ENCODE measurements around the gene CNIH3.
A peak's percentile ranks its signal among the peaks of the same experiment; 100 is the strongest.

The CNIH3 gene

DNA sequence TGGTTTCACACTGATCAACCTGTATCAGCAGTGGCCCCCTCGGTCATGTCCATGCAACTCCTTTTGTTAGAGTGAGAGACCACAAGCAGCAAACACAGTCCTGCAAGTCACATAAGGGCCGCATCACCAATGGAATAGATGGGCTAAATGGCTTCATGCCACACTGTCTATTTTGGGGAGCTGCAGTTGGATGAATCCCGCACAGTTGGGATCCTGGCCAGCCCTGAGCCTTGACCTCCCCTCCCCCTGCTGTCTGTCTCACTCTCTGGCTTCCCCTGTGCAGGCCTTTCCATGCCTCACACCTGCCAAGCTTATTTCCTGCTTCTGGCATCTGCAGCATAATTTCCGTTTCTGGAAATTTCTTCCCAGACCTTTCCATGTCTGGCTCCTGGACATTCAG, 57.0 kb downstream of the CNIH3 start:
- H3K9me3 Mint-ChIP-seq, result no peaks in the 10 kb centered on the region
- H3K27ac Mint-ChIP-seq, result no peak overlapping the region
- TF ChIP-seq, protein P1, sequence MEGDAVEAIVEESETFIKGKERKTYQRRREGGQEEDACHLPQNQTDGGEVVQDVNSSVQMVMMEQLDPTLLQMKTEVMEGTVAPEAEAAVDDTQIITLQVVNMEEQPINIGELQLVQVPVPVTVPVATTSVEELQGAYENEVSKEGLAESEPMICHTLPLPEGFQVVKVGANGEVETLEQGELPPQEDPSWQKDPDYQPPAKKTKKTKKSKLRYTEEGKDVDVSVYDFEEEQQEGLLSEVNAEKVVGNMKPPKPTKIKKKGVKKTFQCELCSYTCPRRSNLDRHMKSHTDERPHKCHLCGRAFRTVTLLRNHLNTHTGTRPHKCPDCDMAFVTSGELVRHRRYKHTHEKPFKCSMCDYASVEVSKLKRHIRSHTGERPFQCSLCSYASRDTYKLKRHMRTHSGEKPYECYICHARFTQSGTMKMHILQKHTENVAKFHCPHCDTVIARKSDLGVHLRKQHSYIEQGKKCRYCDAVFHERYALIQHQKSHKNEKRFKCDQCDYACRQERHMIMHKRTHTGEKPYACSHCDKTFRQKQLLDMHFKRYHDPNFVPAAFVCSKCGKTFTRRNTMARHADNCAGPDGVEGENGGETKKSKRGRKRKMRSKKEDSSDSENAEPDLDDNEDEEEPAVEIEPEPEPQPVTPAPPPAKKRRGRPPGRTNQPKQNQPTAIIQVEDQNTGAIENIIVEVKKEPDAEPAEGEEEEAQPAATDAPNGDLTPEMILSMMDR (IDR thresholded peaks at IDR 0.05; ENCODE audit: unreplicated experiment in 3 of 3), result no peak
- H3K4me3 Mint-ChIP-seq, result no peak overlapping the region
- no peaks in the 10 kb centered on the region for H3K36me3 Mint-ChIP-seq (ENCODE audit: low read depth)
- H3K27me3 Mint-ChIP-seq (ENCODE audit: low read depth), result no peaks in the 10 kb centered on the region
- H3K4me1 Mint-ChIP-seq, result peaks cover 47% of the 10 kb centered on the region

DNA sequence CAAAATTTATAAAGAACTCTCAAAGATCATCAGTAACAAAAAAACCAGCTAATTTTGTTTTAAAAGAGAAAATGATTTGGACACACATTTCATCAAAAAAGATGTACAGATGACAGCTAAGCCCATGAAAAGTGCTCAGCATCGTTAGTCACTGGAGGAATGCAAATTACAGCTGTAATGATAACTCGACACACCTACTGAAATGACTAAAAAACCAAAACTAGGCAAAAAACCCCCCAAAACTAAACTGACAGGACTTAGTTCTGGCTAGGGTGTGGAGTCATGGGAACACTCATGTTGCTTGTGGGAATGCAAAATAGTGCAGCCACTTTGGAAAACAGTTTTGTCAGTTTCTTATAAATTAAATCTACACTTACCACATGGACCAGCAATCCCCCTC, 59.5 kb downstream of the CNIH3 start:
- Mint-ChIP-seq H3K27me3 (ENCODE audit: low read depth) (peaks cover 7% of the 10 kb centered on the region), H3K9me3 (no peaks in the 10 kb centered on the region), H3K27ac (no peak overlapping the region), H3K4me3 (no peak overlapping the region), H3K36me3 (ENCODE audit: low read depth) (no peaks in the 10 kb centered on the region), H3K4me1 (peaks cover 57% of the 10 kb centered on the region)
- TF ChIP-seq, protein P1 (IDR thresholded peaks at IDR 0.05; ENCODE audit: unreplicated experiment in 3 of 3), result no peak

DNA sequence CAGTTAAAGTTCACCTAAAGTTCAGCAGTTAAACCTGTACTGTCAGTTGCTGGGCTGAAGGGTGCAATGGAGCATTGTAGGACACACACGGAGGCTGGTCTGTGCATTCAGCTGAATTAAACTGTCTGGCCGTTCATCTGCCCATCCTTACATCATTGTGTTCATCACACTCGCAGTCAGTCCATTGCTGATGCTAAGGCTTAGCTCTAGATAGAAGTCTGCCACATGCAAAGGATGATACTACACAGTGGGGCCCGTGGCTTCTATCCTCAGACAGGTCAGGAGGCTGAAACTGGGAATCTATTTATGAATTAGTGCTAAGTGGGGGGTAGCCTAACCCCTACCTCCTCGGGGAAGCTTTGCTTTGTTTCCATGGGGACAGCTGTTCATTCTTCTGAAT, 60.4 kb downstream of the CNIH3 start:
- H3K4me1 Mint-ChIP-seq, result peaks cover 57% of the 10 kb centered on the region
- peak overlapping the region in 2 of 3 experiments; percentile 20 to 28 for H3K27ac Mint-ChIP-seq
- no peak overlapping the region for H3K4me3 Mint-ChIP-seq
- no peaks in the 10 kb centered on the region for H3K9me3 Mint-ChIP-seq
- no peaks in the 10 kb centered on the region for H3K36me3 Mint-ChIP-seq (ENCODE audit: low read depth)
- H3K27me3 Mint-ChIP-seq (ENCODE audit: low read depth), result peaks cover 7% of the 10 kb centered on the region
- TF ChIP-seq, protein P1 (IDR thresholded peaks at IDR 0.05; ENCODE audit: unreplicated experiment in 3 of 3), result no peak

DNA sequence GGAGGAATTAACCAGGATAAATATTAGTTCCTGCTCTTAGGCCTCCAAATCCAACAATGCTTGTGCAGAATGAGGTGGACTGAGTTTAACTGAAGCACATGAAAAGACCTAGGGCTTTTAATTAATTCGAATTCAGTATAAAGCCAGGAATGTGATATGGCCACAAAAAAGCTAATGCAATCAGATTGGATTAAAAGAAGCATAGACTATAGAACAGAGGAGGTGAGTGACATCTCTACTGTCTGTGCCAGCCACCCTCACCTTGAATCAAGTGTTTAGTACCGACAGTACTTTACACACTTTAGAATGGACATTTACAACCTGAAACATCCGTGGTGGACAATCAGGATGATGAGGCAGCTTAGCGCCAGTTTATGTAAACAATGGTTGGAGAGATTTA, 62.1 kb downstream of the CNIH3 start:
- H3K27ac Mint-ChIP-seq, result no peak overlapping the region
- H3K27me3 Mint-ChIP-seq (ENCODE audit: low read depth), result peaks cover 10% of the 10 kb centered on the region
- H3K36me3 Mint-ChIP-seq (ENCODE audit: low read depth), result no peaks in the 10 kb centered on the region
- TF ChIP-seq, protein P1 (IDR thresholded peaks at IDR 0.05; ENCODE audit: unreplicated experiment in 3 of 3), result no peak
- H3K9me3 Mint-ChIP-seq, result no peaks in the 10 kb centered on the region
- H3K4me1 Mint-ChIP-seq, result peaks cover 51% of the 10 kb centered on the region
- H3K4me3 Mint-ChIP-seq, result no peak overlapping the region

DNA sequence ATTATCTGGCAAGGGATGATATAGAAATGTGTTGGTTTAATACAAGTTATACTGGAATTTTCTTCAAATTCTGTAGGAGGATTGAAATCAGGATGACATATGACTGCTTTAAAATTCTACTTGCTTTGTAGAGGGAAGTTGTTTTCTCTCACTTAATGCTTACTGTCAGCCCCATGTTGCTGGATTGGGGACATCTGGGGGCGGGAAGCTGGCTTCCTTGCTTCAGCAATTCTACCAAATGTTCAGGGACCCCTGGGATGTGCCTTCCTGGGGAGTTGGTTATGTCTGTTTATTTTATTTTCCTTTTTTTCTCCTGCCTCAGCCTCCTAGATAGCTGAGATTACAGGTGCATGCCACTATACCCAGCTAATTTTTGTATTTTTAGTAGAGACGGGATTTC, 63.5 kb downstream of the CNIH3 start:
- Mint-ChIP-seq H3K4me3 (no peak overlapping the region), H3K27me3 (ENCODE audit: low read depth) (peaks cover 14% of the 10 kb centered on the region), H3K9me3 (no peaks in the 10 kb centered on the region), H3K27ac (peak overlapping the region; percentile 28 to 79 (median 61)), H3K36me3 (ENCODE audit: low read depth) (no peaks in the 10 kb centered on the region), H3K4me1 (peaks cover 46% of the 10 kb centered on the region)
- TF ChIP-seq, protein P1 (IDR thresholded peaks at IDR 0.05; ENCODE audit: unreplicated experiment in 3 of 3), result no peak

DNA sequence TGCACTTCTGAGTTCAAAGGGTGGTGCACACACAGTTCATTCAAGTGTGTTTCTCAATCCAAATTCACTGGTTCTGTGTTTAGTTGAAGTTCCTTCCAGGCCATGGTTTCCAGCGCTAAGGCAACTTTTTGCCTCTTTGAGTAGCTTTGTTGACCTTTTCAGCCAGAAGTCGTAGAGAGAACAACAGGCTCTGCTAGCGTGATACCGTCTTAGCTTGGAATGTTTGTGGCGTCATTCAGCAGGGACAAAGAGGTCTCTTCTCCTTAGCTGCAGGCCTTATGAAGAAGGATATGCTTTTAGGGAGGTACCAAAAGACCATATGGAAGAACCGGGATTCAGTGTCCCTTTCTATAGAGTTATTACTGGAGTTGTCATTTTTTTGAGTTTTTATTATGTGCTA, 65.7 kb downstream of the CNIH3 start:
- TF ChIP-seq, protein P1 (IDR thresholded peaks at IDR 0.05; ENCODE audit: unreplicated experiment in 3 of 3), result no peak

More for the DNA sequence above, 65.7 kb downstream of the CNIH3 start:
- no peak overlapping the region for H3K4me3 Mint-ChIP-seq
- no peak overlapping the region for H3K27ac Mint-ChIP-seq
- peaks cover 36% of the 10 kb centered on the region for H3K4me1 Mint-ChIP-seq
- H3K9me3 Mint-ChIP-seq, result no peaks in the 10 kb centered on the region
- H3K27me3 Mint-ChIP-seq (ENCODE audit: low read depth), result peaks cover 17% of the 10 kb centered on the region
- H3K36me3 Mint-ChIP-seq (ENCODE audit: low read depth), result no peaks in the 10 kb centered on the region

Measured in nephron (organoid).